ENCODE data around the gene NOS2.
"Not testable (repeated sequence)": the region's sequence is repeated elsewhere in the genome, so short reads cannot be mapped to it uniquely, and the experiment has no call there.

DNA sequence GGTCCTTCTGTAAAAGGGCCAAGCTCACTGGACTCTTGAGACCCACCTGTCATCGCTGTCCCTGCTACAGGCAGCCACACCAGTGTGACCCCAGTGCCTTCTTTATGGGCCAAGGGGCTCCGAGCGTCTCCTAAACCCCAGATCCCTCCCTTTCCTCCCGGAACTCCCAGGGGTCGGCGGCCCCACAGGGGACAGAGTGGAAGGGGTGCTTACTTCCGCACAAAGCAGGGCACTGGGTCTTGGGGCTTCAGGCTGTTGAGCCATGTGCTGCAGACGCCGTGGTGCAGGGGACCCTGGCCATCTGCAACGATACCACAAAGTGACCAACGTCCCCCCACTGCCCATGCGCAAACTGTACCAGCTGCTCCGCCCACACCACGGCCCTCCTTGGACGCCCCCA lies 39.4 kb downstream of the NOS2 start:
- not testable (repeated sequence) for TF ChIP-seq CTCF, POLR2A (IDR thresholded peaks at IDR 0.05)

Measured in transverse colon (tissue), 3 donors.